ENCODE measurements around the gene PRKCZ.

The PRKCZ gene

GRCh38 chr1:2228157-2228594 is 178.0 kb downstream of the PRKCZ start, which contains the start of gene SKI:
Gene SKI (plus strand): TSS chr1:2228319. CDS start chr1:2228767, 448 bp downstream.
- peak within 1 kb of the TSS; percentile 71 for H3K4me3 ChIP-seq (ENCODE audit: low read depth, low read length)
- TF ChIP-seq CTCF (IDR thresholded peaks at IDR 0.05; ENCODE audit: control insufficient read depth, extremely low read depth, insufficient read depth), result no peak
- no peak for DNase-seq (ENCODE audit: low read depth)

DNA sequence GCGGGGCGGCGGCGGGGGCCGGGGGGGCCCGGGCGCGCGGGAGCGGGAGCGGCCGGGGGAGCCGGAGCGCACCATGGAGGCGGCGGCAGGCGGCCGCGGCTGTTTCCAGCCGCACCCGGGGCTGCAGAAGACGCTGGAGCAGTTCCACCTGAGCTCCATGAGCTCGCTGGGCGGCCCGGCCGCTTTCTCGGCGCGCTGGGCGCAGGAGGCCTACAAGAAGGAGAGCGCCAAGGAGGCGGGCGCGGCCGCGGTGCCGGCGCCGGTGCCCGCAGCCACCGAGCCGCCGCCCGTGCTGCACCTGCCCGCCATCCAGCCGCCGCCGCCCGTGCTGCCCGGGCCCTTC is 178.5 kb downstream of the PRKCZ start:
- TF ChIP-seq CTCF (IDR thresholded peaks at IDR 0.05; ENCODE audit: control insufficient read depth, extremely low read depth, insufficient read depth), result no peak
- no peak for DNase-seq (ENCODE audit: low read depth)
- peak overlapping the region; percentile 71 for H3K4me3 ChIP-seq (ENCODE audit: low read depth, low read length)

- H3K4me3 ChIP-seq (ENCODE audit: low read depth, low read length), result peak overlapping the region; percentile 71
- no peak for DNase-seq (ENCODE audit: low read depth)
- peak; percentile 24 for TF ChIP-seq CTCF (IDR thresholded peaks at IDR 0.05; ENCODE audit: control insufficient read depth, extremely low read depth, insufficient read depth)
Observed at GRCh38 chr1:2229037-2229864, 179.0 kb downstream of the PRKCZ start.

DNA sequence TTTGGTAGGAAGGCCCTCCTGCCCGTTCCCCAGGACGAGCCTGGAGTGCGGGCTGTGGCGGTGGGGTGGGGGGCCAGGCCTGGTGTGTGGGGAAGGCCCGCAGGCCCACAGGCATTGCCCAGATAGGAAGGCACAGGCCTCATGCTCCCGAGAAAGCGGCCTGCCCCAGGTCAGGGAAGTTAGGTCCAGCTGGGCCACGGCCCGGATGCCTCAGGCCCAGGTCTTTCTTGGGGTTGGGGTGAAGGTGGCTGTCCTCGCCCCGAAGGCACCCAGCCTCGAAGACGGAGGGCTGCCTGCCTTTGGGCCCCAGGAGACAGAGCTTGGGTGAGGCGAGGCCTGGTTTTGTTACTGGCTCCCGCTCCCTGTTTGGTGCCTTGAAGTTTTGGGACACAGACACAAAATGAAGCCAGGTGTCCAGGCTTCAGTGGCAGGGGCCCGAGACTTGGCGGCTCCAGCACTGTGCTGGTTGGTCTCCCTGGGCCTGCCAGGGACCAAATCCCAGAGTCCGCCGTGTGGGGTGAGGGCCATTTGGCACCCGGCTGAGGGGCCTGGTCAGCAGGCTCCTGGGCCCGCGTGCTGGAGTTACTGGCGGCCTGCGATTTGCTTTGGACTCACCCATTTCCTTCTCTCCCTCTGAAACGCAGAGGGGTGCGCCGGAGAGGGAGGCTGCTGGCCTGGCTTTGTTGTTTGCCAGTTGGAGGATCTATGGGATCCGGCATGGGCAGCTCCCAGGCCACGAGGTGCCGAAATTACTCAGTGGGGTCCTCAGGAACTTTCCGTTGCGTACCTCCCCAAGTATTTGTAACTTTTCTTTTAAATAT is 179.9 kb downstream of the PRKCZ start:
- H3K4me3 ChIP-seq (ENCODE audit: low read depth, low read length), result peak overlapping the region; percentile 71
- no peak for DNase-seq (ENCODE audit: low read depth)

GRCh38 chr1:2230781-2231531 is 180.7 kb downstream of the PRKCZ start:
- TF ChIP-seq CTCF (IDR thresholded peaks at IDR 0.05; ENCODE audit: control insufficient read depth, extremely low read depth, insufficient read depth), result no peak
- H3K4me3 ChIP-seq (ENCODE audit: low read depth, low read length), result peak overlapping the region; percentile 71
- DNase-seq (ENCODE audit: low read depth), result no peak

More for the DNA sequence above, 179.9 kb downstream of the PRKCZ start:
- no peak for TF ChIP-seq CTCF (IDR thresholded peaks at IDR 0.05; ENCODE audit: control insufficient read depth, extremely low read depth, insufficient read depth)

DNA sequence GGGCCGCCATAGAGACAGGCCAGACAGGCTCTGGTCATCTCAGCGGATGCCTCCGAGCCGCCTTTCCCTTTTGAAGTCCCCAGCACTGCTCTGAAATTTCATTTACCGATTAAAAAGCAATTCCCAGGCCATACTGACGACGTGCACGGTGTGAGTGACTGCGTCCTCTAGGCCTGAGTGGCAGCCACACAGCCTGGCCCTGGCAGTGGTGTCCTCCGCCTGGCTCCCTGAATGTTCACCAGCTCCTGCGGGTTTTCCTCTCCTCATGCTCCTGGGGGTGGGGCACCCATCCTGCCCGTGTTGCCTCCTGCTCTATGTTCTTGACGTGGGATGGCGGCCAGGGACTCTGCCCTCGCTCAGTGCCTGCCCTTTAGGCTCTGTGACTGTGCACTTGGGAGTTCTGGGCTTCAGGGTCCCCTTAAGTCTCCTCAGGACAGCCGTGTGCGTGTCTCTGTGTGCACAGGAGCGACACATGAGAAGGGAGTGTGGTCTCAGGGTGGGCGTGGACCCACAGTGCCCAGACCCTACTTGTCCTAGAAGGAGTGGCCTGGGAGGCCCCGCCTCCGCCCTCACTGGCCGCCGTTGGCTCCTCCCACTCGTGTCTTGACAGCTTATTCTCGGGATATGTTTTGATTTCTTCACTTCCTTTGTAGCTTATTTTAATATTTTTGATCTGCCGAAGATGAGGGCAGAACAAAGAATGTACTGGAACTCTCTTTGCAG is 181.5 kb downstream of the PRKCZ start:
- no peak for TF ChIP-seq CTCF (IDR thresholded peaks at IDR 0.05; ENCODE audit: control insufficient read depth, extremely low read depth, insufficient read depth)
- no peak for DNase-seq (ENCODE audit: low read depth)
- H3K4me3 ChIP-seq (ENCODE audit: low read depth, low read length), result peak overlapping the region; percentile 71

All from LNCaP clone FGC (cell line).